Activated CD4-positive, alpha-beta T cell treated with anti-CD3 and anti-CD28 coated beads, Interleukin-2, Interleukin-4, amounts not matched to agents 100 ng/mL and 50 ng/mL, durations not matched to agents 16 hours and 8 hours (primary cell): Measurements from ENCODE around the gene CPEB1.

Experiments used
- DNase-seq: peaks from one replicate; pipeline ENCODE4 v3.0.0-alpha.2; 2020; ENCODE audit warnings: low spot score

CPEB1 gene

GRCh38 chr15:82647045-82647834 lies at the start of gene CPEB1:
CPEB1 (minus strand) TSS chr15:82647363; CDS start chr15:82628459, 18,904 bp downstream.
- no peak for DNase-seq

- no peak for DNase-seq
Observed at GRCh38 chr15:82692171-82692570, 45.0 kb upstream of the CPEB1 start.

GRCh38 chr15:82689147-82689546 lies 42.0 kb upstream of the CPEB1 start:
- no peak for DNase-seq

- no peak for DNase-seq
Observed at GRCh38 chr15:82688691-82689090, 41.5 kb upstream of the CPEB1 start.

GRCh38 chr15:82681371-82681770 lies 34.2 kb upstream of the CPEB1 start:
- DNase-seq = no peak

- DNase-seq = peak; percentile 60
Observed at GRCh38 chr15:82680200-82681102, 33.3 kb upstream of the CPEB1 start.

- DNase-seq = no peak
Observed at GRCh38 chr15:82679626-82680199, 32.5 kb upstream of the CPEB1 start.

- DNase-seq = no peak
Observed at GRCh38 chr15:82677720-82678323, 30.7 kb upstream of the CPEB1 start.

- DNase-seq = no peak
Observed at GRCh38 chr15:82674873-82675272, 27.7 kb upstream of the CPEB1 start.

GRCh38 chr15:82670699-82671098 lies 23.5 kb upstream of the CPEB1 start:
- DNase-seq = no peak

- no peak for DNase-seq
Observed at GRCh38 chr15:82666606-82667005, 19.4 kb upstream of the CPEB1 start.

GRCh38 chr15:82664021-82664420 lies 16.9 kb upstream of the CPEB1 start:
- no peak for DNase-seq

- DNase-seq = peak; percentile 25
Observed at GRCh38 chr15:82663186-82663600, 16.0 kb upstream of the CPEB1 start.

GRCh38 chr15:82662641-82663040 lies 15.5 kb upstream of the CPEB1 start:
- no peak for DNase-seq

- DNase-seq = no peak
Observed at GRCh38 chr15:82660378-82660777, 13.2 kb upstream of the CPEB1 start.

GRCh38 chr15:82656641-82657266 lies 9.6 kb upstream of the CPEB1 start:
- no peak for DNase-seq

- no peak for DNase-seq
Observed at GRCh38 chr15:82655606-82656005, 8.4 kb upstream of the CPEB1 start.

- no peak for DNase-seq
Observed at GRCh38 chr15:82653483-82654168, 6.5 kb upstream of the CPEB1 start.

- no peak for DNase-seq
Observed at GRCh38 chr15:82651708-82652107, 4.5 kb upstream of the CPEB1 start.

GRCh38 chr15:82650046-82650670 lies 3.0 kb upstream of the CPEB1 start:
- DNase-seq = no peak
